ENCODE data around the gene TTYH2. TPM values are rescaled to one million over a fixed set of nuclear protein-coding genes. Genes with fewer than 3 reads are reported as not detected.

The TTYH2 gene
- total and polyA plus RNA-seq, 12 donors = 8.6 to 36.3 (median 24.8) TPM

DNA sequence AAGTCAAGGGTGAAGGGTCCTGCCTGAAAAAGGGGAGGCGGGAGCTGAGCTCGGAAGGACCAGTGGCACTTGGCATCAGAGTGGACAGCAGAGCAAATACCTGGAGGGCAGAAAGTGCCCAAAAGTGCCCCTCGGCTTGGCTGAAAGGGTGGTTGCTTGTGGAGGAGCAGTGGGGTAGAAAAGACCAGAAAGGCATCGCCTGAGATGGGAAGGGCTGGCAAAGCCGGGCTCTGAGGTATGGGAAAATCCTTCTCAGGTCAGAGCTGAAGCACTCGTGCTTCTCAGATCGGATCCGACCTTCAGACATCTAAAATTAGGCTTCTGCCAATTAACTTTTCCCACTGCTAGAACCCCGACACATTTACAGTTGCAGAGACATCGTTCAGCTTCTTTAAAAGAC, 11.4 kb upstream of the TTYH2 start:
- intact Hi-C loops (cut with DNase I) = loop anchor here in 2 of 10 donors (5.0 to 10.0 kb wide), 4 partner anchors 40 to 720 kb away; partner anchors contain the start of genes BTBD17 (in 1 of the 2) and NHERF1 (in 1 of the 2)
- H3K27ac ChIP-seq = no peak overlapping the region
- DNase-seq (no peak), ATAC-seq (no peak)
- peaks cover 0 to 41% (median 30%) of the 10 kb centered on the region in 7 donors for H3K27me3 ChIP-seq
- peaks cover 0 to 27% (median 4%) of the 10 kb centered on the region in 9 donors for H3K36me3 ChIP-seq
- peaks cover 9 to 41% (median 29%) of the 10 kb centered on the region in 9 donors for H3K4me1 ChIP-seq
- no peak overlapping the region for H3K4me3 ChIP-seq
- 75 to 83% methylated on average over 10 of the region's 10 CpGs for WGBS, 2 donors
- TF ChIP-seq, protein P1, sequence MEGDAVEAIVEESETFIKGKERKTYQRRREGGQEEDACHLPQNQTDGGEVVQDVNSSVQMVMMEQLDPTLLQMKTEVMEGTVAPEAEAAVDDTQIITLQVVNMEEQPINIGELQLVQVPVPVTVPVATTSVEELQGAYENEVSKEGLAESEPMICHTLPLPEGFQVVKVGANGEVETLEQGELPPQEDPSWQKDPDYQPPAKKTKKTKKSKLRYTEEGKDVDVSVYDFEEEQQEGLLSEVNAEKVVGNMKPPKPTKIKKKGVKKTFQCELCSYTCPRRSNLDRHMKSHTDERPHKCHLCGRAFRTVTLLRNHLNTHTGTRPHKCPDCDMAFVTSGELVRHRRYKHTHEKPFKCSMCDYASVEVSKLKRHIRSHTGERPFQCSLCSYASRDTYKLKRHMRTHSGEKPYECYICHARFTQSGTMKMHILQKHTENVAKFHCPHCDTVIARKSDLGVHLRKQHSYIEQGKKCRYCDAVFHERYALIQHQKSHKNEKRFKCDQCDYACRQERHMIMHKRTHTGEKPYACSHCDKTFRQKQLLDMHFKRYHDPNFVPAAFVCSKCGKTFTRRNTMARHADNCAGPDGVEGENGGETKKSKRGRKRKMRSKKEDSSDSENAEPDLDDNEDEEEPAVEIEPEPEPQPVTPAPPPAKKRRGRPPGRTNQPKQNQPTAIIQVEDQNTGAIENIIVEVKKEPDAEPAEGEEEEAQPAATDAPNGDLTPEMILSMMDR (IDR thresholded peaks at IDR 0.05) = no peak
- no peaks in the 10 kb centered on the region for H3K9me3 ChIP-seq

DNA sequence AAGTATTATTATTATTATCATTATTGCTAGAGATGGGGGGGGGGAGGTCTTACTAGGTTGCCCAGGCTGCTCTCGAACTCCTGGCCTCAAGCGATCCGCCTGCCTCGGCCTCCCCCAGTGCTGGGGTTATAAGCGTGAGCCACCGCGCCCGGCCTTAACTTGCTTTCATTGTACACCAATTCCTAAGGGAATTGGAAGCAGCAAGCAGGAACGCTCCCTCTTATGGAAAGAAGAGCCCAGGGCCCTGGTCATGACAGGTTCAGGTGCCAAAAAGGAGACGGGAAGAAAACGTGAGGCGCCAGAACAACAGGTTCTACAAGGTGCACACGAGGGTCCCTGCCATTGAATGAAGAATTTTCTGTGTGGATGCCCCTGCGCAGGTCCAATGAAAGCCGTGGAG, 10.4 kb upstream of the TTYH2 start:
- 17 to 21% methylated on average over 15 of the region's 15 CpGs for WGBS, 2 donors
- no peaks in the 10 kb centered on the region for H3K9me3 ChIP-seq
- peaks cover 9 to 51% (median 38%) of the 10 kb centered on the region in 9 donors for H3K4me1 ChIP-seq
- H3K27me3 ChIP-seq = peaks cover 0 to 32% (median 26%) of the 10 kb centered on the region in 7 donors
- TF ChIP-seq, protein P1 (IDR thresholded peaks at IDR 0.05) = no peak
- peaks cover 0 to 37% (median 8%) of the 10 kb centered on the region in 9 donors for H3K36me3 ChIP-seq
- DNase-seq (no peak), ATAC-seq (peak in 2 of 8 donors; percentile 2 to 10)
- H3K4me3 ChIP-seq = peak overlapping the region in 7 of 10 donors; percentile 76 to 100 (median 95)
- no peak overlapping the region for H3K27ac ChIP-seq
- intact Hi-C loops (cut with DNase I) = loop anchor here in 2 of 10 donors (5.0 to 10.0 kb wide), 4 partner anchors 39 to 721 kb away; partner anchors contain the start of genes BTBD17 (in 1 of the 2) and NHERF1 (in 1 of the 2)

DNA sequence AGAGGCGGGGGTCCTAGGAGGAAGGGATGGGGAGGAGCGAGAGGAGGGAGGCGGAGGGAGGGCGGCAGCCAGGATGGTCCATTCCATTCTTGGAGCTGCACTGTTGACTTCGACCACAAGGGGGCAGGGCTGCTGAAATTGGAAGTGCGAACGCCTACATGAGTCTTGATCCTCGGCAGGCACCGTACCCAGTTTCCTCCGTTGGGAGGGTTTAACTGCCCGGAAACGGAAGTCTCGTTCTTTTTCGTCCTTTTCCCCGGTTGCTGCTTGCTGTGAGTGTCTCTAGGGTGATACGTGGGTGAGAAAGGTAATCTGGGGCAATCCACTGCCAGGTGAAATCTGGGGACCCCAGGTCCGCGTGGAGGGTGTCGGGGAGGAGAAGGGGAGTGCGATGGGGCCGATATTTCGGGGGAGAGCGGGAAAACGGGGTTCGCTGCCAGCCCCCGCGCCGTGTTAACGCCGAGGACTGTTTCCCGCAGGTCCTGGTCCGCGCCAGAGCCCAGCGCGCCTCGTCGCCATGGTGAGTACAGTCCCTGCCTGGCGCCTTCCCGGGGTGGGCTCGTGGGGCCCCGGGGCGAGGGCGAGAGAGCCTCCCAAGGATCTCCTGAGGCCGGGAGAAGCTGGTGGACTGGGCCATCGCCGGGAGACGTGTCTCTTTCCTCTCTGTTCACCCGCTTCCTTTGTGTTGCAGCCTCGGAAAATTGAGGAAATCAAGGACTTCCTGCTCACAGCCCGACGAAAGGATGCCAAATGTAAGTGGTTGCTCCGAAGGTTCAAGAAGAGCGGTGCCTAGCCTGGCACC, 9.7 kb upstream of the TTYH2 start, which contains the start of gene RPL38:
Gene RPL38, plus strand, starts transcription at position 240 of the 802 bp plus-strand sequence. Its CDS starts 278 bp downstream, at position 518.
- H3K27me3 ChIP-seq = peaks cover 0 to 29% (median 23%) of the 10 kb centered on the region in 7 donors
- H3K4me3 ChIP-seq = peak within 1 kb of the TSS; percentile 76 to 100 (median 94)
- peak; percentile 80 to 94 (median 88) for ATAC-seq
- H3K9me3 ChIP-seq = no peaks in the 10 kb centered on the region
- peaks cover 0 to 44% (median 8%) of the 10 kb centered on the region in 9 donors for H3K36me3 ChIP-seq
- peak within 1 kb of the TSS in 9 of 10 donors; percentile 73 to 95 (median 84) for H3K27ac ChIP-seq
- intact Hi-C loops (cut with DNase I) = loop anchor here in 2 of 10 donors (5.0 to 10.0 kb wide), 4 partner anchors 39 to 721 kb away; partner anchors contain the start of genes BTBD17 (in 1 of the 2) and NHERF1 (in 1 of the 2)
- TF ChIP-seq, protein P1 (IDR thresholded peaks at IDR 0.05) = peak; percentile 92 to 97 (median 95)
- WGBS, 2 donors = 0 to 1% methylated on average over 53 of the region's 53 CpGs
- peaks cover 9 to 58% (median 45%) of the 10 kb centered on the region in 9 donors for H3K4me1 ChIP-seq
- peak; percentile 92 to 98 for DNase-seq

DNA sequence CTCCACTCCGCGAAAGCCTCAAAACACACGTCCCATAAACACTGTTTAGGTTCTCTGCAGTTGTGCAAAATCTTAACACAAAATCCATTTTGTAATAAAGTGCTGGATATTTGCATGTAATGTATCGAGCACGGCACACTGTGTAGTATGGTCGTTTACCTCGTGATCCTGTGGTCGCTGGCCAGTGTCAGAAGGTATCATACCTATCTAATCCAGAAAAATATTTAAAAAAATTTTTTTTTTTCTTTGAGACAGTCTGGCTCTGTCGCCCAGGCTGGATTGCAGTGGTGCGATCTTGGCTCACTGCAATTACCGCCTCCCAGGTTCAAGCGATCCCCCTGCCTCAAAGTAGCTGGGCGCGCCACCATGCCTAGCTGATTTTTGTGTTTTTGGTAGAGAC, 8.9 kb upstream of the TTYH2 start:
- 50 to 51% methylated on average over 14 of the region's 14 CpGs for WGBS, 2 donors
- Histone ChIP-seq H3K9me3 (no peaks in the 10 kb centered on the region), H3K27me3 (peaks cover 0 to 26% (median 21%) of the 10 kb centered on the region in 7 donors), H3K4me3 (peak overlapping the region; percentile 76 to 100 (median 94)), H3K27ac (peak overlapping the region in 7 of 10 donors; percentile 75 to 95 (median 85)), H3K36me3 (peaks cover 0 to 52% (median 14%) of the 10 kb centered on the region in 9 donors), H3K4me1 (peaks cover 9 to 56% (median 45%) of the 10 kb centered on the region in 9 donors)
- intact Hi-C loops (cut with DNase I) = loop anchor here in 2 of 10 donors (5.0 to 10.0 kb wide), 4 partner anchors 38 to 722 kb away; partner anchors contain the start of genes BTBD17 (in 1 of the 2) and NHERF1 (in 1 of the 2)
- TF ChIP-seq, protein P1 (IDR thresholded peaks at IDR 0.05) = no peak
- ATAC-seq (no peak), DNase-seq (no peak)
